HG03439 (cell line): Measurements from ENCODE around the gene ENTR1.
"Not testable (repeated sequence)": the region's sequence is repeated elsewhere in the genome, so short reads cannot be mapped to it uniquely, and the experiment has no call there.

ENCODE experiments used
- ATAC-seq: cut with Tn5 transposase; IDR thresholded peaks from one replicate; pipeline ENCODE4 v1.9.1; 2021; ENCODE audit warnings: mild to moderate bottlenecking, moderate library complexity; ENCODE audit not compliant: unreplicated experiment

Gene ENTR1

GRCh38 chr9:136438548-136439480 lies 28.4 kb upstream of the ENTR1 start:
- ATAC-seq: peak; percentile 36

GRCh38 chr9:136437839-136438547 lies 27.6 kb upstream of the ENTR1 start:
- ATAC-seq: no peak

- no peak for ATAC-seq
Measured at GRCh38 chr9:136437430-136437829, 27.0 kb upstream of the ENTR1 start.

DNA sequence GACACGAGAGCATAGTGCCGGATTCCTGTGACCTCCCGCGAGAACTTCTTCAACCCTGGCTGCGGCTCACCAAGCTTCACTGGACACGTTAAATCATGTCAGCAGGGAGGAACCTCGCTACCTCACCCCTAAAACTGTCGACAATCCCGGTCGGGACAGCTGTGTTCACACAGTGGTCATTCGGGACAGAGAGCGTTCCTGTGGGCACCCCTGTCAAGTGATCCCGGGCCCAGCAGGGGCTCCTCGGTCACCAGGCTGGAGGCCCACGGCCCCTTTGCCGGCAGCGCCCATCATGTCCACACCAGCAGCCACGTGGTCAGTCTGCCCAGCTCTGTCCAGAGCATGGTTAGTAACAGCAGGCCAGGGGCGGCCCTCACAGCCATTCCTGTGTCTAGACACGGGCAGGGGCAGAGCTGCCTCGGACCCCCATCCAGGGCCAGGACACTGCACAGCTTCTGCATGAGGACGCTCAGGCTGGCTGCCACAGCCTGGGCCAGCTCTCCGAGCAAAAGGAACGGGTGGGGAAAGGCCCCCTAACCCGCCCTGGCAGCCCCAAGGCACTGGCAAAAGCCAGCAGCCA lies 25.7 kb upstream of the ENTR1 start:
- no peak for ATAC-seq

DNA sequence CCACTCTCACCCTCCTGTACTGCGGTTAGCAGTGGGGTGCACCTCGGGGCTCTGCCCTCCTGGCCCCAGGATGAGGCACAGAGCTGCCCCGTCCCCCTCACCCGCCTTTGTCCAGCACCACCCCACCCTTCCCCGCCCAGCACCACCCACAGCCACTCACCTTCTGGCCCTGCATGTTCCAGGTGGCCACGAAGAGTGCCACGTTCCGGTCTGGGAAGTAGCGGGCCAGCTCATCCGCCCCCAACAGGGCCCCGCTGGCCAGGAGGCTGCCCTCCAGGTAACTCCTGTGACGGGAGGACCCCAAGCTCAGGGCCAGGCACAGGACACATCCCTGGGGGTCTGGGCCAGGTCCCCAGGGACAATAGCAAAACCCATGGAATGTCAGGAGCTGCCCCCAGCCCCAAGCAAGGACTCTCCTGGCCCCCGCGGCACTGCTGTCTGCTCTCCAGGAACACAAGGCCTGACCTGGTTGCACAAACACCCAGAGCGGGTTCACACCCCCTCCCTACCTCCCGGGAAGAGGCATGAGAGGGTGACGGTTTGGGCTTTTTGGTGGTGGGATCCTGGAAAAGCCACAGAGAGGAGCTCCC lies 24.3 kb upstream of the ENTR1 start:
- ATAC-seq: no peak

- no peak for ATAC-seq
Measured at GRCh38 chr9:136433849-136434579, 23.6 kb upstream of the ENTR1 start.

DNA sequence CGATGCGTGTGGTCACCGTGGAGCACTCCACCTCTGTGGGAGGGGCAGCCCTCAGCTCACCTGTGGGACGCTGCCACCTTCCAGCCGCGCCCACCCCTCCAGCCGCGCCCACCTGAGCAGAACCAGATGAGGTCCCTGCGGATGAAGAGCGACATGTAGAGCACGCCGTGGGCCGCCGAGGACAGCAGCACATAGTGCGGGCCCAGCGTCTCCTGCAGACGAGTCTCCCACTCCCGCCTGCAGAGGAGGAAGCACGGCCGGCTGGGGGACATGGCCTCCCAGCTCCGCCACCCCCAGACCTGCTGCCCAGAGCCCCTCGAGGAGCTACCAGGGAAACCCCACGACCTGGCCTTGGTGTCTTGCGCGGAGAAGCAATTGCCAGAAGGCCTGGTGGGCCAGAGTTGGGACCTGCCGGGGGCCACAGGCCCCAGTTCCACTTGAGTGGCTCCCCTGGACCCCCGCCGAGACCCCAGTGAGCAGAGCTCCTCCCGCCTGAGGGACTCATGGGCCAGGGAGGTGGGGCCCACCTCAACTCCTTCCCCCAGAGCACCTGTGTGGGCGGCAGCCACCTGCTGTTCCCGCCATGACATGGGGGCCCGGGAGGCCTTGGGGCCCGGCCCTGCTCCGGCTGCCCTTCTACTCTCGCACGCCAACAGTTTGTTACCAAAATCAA lies 22.8 kb upstream of the ENTR1 start:
- ATAC-seq: no peak

DNA sequence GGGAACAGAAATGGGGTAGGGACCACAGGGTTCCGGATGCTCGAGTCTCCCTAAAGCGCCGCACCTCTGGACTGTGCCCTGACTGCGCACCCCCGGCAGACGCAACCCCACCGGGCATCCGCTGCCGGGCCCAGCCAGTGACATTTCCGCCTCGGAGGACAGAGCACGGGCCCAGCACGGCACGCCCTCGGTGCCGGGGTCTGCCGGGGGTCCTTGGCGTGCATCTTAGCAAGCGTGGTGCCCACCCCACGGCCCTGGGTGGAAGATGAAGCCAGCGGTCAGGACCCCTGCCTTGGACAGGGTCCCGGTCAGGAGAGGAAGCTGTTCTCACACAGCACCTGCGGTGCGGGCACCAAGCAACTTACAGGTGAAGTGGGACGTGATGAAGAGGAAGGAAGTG lies 22.2 kb upstream of the ENTR1 start:
- ATAC-seq: no peak

GRCh38 chr9:136431782-136432350 lies 21.5 kb upstream of the ENTR1 start:
- no peak for ATAC-seq

DNA sequence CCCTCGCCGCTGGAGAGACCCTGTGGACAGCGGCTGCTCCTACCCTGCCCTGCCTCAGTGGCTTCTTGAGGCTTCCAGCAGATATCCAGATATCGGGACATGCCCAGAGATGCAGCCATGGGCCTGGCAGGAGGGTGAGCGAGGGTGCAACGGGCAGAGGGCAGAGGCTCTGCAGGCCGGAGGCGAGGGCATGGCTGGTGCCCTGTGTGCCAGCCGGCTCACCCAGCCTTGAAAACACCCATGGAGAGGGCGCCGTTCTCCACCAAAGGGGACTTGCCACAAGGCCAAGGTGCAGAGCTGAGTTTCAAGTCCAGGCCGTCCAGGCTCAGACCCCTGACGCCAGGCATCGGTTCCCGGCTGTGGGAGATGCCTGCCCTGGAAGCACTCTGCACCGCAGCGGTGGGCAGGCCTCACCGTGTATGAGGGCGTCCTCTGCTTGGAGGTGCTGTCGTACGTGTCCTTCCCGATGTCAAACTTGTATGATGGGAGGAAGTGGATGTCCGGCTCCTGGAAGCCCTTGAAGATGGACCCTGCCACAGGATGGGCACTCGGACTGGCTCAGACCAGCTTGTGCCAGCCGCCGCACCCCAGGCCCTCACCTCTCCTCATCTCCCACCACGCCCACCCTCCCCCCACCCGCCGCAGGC lies 20.3 kb upstream of the ENTR1 start:
- ATAC-seq: no peak

DNA sequence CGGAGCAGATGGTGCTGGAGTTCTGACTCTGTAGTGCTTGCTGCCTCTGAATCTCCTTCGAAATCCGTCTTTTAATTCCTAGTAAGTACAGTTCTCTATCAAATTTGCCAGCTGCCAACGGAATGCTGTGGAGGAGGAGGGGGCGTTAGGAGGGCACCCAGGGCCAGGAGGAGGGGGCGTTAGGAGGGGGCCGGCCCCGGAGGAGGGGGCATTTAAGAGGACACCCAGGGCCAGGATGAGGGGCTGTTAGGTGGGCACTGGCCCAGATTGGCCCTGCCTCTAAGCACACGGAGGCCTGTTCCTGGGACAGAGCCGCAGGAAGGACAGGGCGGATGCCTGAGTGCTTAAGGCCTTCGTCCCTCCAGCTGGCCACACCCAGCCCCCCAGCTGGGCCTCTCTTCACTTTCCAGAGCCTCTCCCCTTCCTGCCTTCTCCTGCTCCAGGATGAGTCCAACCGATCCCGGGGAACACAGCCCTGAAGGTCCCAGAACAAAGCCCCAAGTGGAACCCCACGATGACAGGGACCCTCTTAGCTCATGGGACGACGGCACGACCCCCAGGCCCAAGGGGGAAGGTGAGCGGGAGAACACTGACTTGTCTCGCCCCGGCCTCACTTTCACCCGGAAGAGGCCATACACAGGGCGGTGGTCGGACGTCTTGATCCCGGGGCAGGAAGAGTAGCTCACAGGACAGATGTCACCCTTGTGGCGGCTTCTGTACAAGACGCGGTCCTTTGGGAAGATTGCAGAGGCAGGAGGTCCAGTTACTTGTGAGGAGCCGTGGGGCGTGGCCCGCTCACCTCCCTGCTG lies 19.5 kb upstream of the ENTR1 start:
- ATAC-seq: no peak

DNA sequence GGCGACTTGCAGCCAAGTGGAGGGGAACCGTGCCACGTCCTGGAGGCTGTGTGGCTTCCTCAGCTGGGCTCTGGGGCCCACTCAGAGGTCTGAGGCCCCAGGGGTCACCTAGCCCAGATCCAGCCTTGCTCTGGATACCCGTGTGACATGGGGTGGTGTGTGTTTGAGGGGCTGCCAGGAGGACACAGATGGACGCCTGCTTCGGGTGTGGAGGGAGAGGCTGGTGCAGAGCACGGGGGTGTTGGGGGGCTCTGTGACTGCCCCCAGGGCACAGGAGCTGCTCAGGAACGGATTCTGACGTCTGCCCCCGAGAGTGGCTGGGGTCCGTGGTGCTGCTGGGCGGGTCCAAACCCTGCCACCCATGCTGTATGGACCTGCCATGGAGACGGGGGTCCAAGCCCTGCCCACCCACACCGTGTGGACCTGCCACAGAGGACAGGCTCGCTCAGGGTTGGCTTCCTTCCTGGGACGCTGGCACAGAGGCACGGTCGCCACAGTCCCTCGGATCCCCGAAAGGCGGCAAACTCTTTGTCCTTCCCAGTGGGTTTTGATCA lies 18.7 kb upstream of the ENTR1 start:
- ATAC-seq: no peak

DNA sequence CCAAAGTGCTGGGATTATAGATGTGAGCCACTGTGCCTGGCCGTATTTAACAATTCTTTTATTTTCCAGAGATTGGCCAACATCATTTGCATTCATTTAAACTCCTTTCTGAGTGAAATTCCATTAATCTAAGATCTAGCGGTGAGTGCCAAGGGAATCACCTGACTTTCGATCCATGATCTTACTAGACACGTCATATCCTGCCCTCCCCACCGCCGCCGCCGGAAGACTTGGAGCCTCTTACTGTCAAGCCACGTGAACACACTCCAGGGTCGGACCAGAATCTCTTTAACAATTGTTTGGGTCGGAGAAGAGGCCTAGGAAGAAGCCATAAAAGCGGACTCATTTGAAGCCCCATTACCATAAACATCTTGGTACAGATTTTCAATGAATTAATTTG lies 16.4 kb upstream of the ENTR1 start:
- ATAC-seq: no peak

DNA sequence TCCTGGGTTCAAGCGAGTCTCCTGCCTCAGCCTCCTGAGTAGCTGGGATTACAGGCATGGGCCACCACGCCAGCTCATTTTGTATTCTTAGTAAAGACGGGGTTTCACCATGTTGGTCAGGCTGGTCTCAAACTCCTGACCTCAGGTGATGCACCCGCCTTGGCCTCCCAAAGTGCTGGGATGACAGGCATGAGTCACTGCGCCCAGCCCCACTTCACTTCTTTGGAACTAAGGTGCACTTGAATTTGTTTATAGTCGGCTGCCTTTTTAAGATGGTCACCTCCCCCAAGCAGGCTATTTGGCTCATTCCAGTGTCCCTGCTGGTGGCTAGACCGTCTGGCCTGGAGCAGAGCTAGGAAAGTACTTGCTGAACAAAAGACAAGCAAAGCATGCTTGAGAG lies 15.0 kb upstream of the ENTR1 start:
- not testable (repeated sequence) for ATAC-seq

GRCh38 chr9:136424750-136425362 lies 14.4 kb upstream of the ENTR1 start:
- no peak for ATAC-seq

GRCh38 chr9:136423432-136424146 lies 13.2 kb upstream of the ENTR1 start:
- ATAC-seq: no peak

- ATAC-seq: no peak
Measured at GRCh38 chr9:136422876-136423275, 12.5 kb upstream of the ENTR1 start.
